HepG2 (cell line): ENCODE results near the gene AP3B2. TPM values are rescaled to one million over a fixed set of nuclear protein-coding genes. Genes with fewer than 3 reads are reported as not detected.

ENCODE experiments used
- CC2D1A ChIP-seq: sonication (generic); formaldehyde crosslinking; IDR thresholded peaks from 2 replicates; pipeline ENCODE4 v1.8.1; 2023; ENCODE audit warnings: mild to moderate bottlenecking, missing genetic modification reagents
- FOXK2 ChIP-seq: fragments of 450-650 bp; IDR thresholded peaks from 2 replicates; pipeline ENCODE4 v1.6.1; 2016
- HOXA3 ChIP-seq: sonication (generic); formaldehyde crosslinking; IDR thresholded peaks from 2 replicates; pipeline ENCODE4 v1.5.0; 2020; ENCODE audit warnings: missing genetic modification reagents
- IKZF4 ChIP-seq: sonication (generic); formaldehyde crosslinking; IDR thresholded peaks from 2 replicates; pipeline ENCODE4 v1.5.1; 2020; ENCODE audit warnings: borderline replicate concordance, mild to moderate bottlenecking, low read depth, missing genetic modification reagents; ENCODE audit errors: not compliant biosample characterization
- NFRKB ChIP-seq: fragments of 450-650 bp; IDR thresholded peaks from 2 replicates; pipeline ENCODE4 v1.6.1; 2017
- RAD21 ChIP-seq: fragments of 450-650 bp; formaldehyde crosslinking; IDR thresholded peaks from 2 replicates; pipeline ENCODE4 v1.5.0; 2020; ENCODE audit warnings: mild to moderate bottlenecking
- SIX1 ChIP-seq: sonication (generic); formaldehyde crosslinking; IDR thresholded peaks from 2 replicates; pipeline ENCODE4 v1.4.0; 2020; ENCODE audit warnings: missing genetic modification reagents, borderline replicate concordance
- SKI ChIP-seq: fragments of 450-650 bp; IDR thresholded peaks from one replicate; pipeline ENCODE4 v1.6.1; 2018; ENCODE audit warnings: mild to moderate bottlenecking; ENCODE audit not compliant: partially characterized antibody
- SNAI1 ChIP-seq: sonication (generic); formaldehyde crosslinking; IDR thresholded peaks from 2 replicates; pipeline ENCODE4 v1.5.0; 2020; ENCODE audit warnings: mild to moderate bottlenecking, missing genetic modification reagents, borderline replicate concordance
- TCF7 ChIP-seq: sonication (generic); IDR thresholded peaks from 2 replicates; pipeline ENCODE4 v1.6.1; 2016; ENCODE audit warnings: antibody characterized with exemption, low read depth
- ZNF260 ChIP-seq: sonication (generic); formaldehyde crosslinking; IDR thresholded peaks from 2 replicates; pipeline ENCODE4 v1.4.0; 2020; ENCODE audit warnings: missing genetic modification reagents, low read depth, mild to moderate bottlenecking, borderline replicate concordance
- ZNF501 ChIP-seq: sonication (generic); formaldehyde crosslinking; IDR thresholded peaks from 2 replicates; pipeline ENCODE4 v1.5.1; 2020; ENCODE audit warnings: mild to moderate bottlenecking, moderate library complexity, missing genetic modification reagents
- ZNF510 ChIP-seq: sonication (generic); formaldehyde crosslinking; IDR thresholded peaks from 2 replicates; pipeline ENCODE4 v1.4.0; 2020; ENCODE audit warnings: low read depth, mild to moderate bottlenecking, missing genetic modification reagents
- ZNF547 ChIP-seq: sonication (generic); formaldehyde crosslinking; IDR thresholded peaks from 2 replicates; pipeline ENCODE4 v1.5.1; 2020; ENCODE audit warnings: mild to moderate bottlenecking, missing genetic modification reagents
- ZNF550 ChIP-seq: sonication (generic); formaldehyde crosslinking; IDR thresholded peaks from 2 replicates; pipeline ENCODE4 v1.4.0; 2020; ENCODE audit warnings: mild to moderate bottlenecking, missing genetic modification reagents, borderline replicate concordance
- ZNF790 ChIP-seq: sonication (generic); formaldehyde crosslinking; IDR thresholded peaks from 2 replicates; pipeline ENCODE4 v1.8.0; 2022; ENCODE audit warnings: missing genetic modification reagents, mild to moderate bottlenecking, borderline replicate concordance
- ZNF839 ChIP-seq: sonication (generic); formaldehyde crosslinking; IDR thresholded peaks from 2 replicates; pipeline ENCODE4 v1.4.0; 2020; ENCODE audit warnings: missing genetic modification reagents, mild to moderate bottlenecking, borderline replicate concordance
- ZSCAN20 ChIP-seq: sonication (generic); formaldehyde crosslinking; IDR thresholded peaks from 2 replicates; pipeline ENCODE4 v1.4.0; 2020; ENCODE audit warnings: missing genetic modification reagents, mild to moderate bottlenecking, borderline replicate concordance
- polyA plus RNA-seq, 8 experiments: library from polyadenylated mRNA; depleted of rRNA in 3 of 8; stranded (reverse) in 7 of 8; unstranded in 1 of 8; fragments of >200 nt; fragmentation: Illumina TruSeq in 4 of 8; extraction: Trizol in 4 of 8; gene quantifications; 2 replicates each; pipeline versions ENCODE4 v1.2.1 to v1.2.3, GENCODE V29; 2011 to 2016; ENCODE audit warnings: low read depth in 4 of 8, missing spikeins in 1 of 8, mixed read lengths in 1 of 8; ENCODE audit not compliant: insufficient read depth in 1 of 8
- total RNA-seq, 5 experiments: library from RNA; depleted of rRNA; stranded (reverse); fragments of >200 nt; fragmentation: Illumina TruSeq; extraction: Trizol; gene quantifications; 2 replicates each; pipeline ENCODE4 v1.2.3, GENCODE V29; 2016; ENCODE audit warnings: low read depth in 1 of 5
- TF ChIP-seq, protein P1 (sequence below): sonication (generic); formaldehyde crosslinking; IDR thresholded peaks from 2 replicates; pipeline ENCODE4 v1.5.0; 2020; ENCODE audit warnings: missing genetic modification reagents, mild to moderate bottlenecking, borderline replicate concordance
- TF ChIP-seq, protein P2 (sequence below): sonication (generic); formaldehyde crosslinking; IDR thresholded peaks from 2 replicates; pipeline ENCODE4 v1.4.0; 2020; ENCODE audit warnings: mild to moderate bottlenecking, missing genetic modification reagents
- TF ChIP-seq, protein P3 (sequence below): sonication (generic); formaldehyde crosslinking; IDR thresholded peaks from 2 replicates; pipeline ENCODE4 v1.4.0; 2020; ENCODE audit warnings: missing genetic modification reagents
- TF ChIP-seq, protein P4 (sequence below): sonication (generic); formaldehyde crosslinking; IDR thresholded peaks from 2 replicates; pipeline ENCODE4 v1.4.0; 2020; ENCODE audit warnings: missing genetic modification reagents, borderline replicate concordance

Gene AP3B2
- total and polyA plus RNA-seq, 2 of the 13 experiments (the other 11 are each of a cell fraction or from before 2014, with no cell fraction given): not detected

DNA sequence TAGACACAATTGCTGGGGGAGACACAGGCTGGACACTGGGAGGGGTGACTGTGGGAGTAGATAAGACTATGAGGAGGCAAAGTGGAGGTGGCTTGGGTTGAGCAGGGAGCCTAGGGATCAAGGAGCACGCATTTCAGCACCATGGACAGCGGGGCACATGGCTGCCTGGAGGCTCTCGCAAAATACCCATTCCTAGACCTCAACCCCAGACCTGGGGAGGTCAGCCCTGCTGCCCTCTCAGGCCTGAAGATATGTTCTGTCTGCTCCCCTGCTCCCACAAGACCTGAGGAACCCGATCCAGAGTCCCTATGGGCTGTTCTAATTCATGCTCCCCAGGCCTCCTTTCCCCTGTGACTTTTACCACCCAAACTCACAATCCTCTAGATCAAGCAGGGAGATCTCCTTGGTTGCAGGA lies 46.5 kb downstream of the AP3B2 start (continued):
- TF ChIP-seq HOXA3 (CRISPR knock-in tag) (peak; percentile 65; the same call in 1 of the 2 replicates), CC2D1A (CRISPR knock-in tag) (no peak), ZNF839 (no peak), ZNF790 (CRISPR knock-in tag) (no peak), FOXK2 (no peak), SKI (no peak), ZNF547 (CRISPR knock-in tag) (0 out of 2 replicates have a peak, but pooled peaks have one; percentile 41), ZNF550 (no peak), ZSCAN20 (CRISPR knock-in tag) (peak; percentile 79; the same call in 1 of the 2 replicates), SNAI1 (CRISPR knock-in tag) (no peak), RAD21 (CRISPR knock-in tag) (no peak), SIX1 (CRISPR knock-in tag) (no peak), ZNF260 (CRISPR knock-in tag) (no peak), NFRKB (no peak), IKZF4 (CRISPR knock-in tag) (peak; percentile 79), ZNF501 (CRISPR knock-in tag) (no peak), TCF7 (no peak), ZNF510 (CRISPR knock-in tag) (no peak)
- TF ChIP-seq, protein P1, sequence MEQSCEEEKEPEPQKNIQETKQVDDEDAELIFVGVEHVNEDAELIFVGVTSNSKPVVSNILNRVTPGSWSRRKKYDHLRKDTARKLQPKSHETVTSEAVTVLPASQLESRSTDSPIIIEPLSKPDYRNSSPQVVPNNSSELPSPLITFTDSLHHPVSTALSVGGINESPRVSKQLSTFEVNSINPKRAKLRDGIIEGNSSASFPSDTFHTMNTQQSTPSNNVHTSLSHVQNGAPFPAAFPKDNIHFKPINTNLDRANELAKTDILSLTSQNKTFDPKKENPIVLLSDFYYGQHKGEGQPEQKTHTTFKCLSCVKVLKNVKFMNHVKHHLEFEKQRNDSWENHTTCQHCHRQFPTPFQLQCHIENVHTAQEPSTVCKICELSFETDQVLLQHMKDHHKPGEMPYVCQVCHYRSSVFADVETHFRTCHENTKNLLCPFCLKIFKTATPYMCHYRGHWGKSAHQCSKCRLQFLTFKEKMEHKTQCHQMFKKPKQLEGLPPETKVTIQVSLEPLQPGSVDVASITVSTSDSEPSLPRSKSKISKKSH (CRISPR knock-in tag): no peak
- TF ChIP-seq, protein P2, sequence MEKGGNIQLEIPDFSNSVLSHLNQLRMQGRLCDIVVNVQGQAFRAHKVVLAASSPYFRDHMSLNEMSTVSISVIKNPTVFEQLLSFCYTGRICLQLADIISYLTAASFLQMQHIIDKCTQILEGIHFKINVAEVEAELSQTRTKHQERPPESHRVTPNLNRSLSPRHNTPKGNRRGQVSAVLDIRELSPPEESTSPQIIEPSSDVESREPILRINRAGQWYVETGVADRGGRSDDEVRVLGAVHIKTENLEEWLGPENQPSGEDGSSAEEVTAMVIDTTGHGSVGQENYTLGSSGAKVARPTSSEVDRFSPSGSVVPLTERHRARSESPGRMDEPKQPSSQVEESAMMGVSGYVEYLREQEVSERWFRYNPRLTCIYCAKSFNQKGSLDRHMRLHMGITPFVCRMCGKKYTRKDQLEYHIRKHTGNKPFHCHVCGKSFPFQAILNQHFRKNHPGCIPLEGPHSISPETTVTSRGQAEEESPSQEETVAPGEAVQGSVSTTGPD (CRISPR knock-in tag): no peak
- TF ChIP-seq, protein P3, sequence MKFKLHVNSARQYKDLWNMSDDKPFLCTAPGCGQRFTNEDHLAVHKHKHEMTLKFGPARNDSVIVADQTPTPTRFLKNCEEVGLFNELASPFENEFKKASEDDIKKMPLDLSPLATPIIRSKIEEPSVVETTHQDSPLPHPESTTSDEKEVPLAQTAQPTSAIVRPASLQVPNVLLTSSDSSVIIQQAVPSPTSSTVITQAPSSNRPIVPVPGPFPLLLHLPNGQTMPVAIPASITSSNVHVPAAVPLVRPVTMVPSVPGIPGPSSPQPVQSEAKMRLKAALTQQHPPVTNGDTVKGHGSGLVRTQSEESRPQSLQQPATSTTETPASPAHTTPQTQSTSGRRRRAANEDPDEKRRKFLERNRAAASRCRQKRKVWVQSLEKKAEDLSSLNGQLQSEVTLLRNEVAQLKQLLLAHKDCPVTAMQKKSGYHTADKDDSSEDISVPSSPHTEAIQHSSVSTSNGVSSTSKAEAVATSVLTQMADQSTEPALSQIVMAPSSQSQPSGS (CRISPR knock-in tag): peak; percentile 73; the same call in 1 of the 2 replicates
- TF ChIP-seq, protein P4, sequence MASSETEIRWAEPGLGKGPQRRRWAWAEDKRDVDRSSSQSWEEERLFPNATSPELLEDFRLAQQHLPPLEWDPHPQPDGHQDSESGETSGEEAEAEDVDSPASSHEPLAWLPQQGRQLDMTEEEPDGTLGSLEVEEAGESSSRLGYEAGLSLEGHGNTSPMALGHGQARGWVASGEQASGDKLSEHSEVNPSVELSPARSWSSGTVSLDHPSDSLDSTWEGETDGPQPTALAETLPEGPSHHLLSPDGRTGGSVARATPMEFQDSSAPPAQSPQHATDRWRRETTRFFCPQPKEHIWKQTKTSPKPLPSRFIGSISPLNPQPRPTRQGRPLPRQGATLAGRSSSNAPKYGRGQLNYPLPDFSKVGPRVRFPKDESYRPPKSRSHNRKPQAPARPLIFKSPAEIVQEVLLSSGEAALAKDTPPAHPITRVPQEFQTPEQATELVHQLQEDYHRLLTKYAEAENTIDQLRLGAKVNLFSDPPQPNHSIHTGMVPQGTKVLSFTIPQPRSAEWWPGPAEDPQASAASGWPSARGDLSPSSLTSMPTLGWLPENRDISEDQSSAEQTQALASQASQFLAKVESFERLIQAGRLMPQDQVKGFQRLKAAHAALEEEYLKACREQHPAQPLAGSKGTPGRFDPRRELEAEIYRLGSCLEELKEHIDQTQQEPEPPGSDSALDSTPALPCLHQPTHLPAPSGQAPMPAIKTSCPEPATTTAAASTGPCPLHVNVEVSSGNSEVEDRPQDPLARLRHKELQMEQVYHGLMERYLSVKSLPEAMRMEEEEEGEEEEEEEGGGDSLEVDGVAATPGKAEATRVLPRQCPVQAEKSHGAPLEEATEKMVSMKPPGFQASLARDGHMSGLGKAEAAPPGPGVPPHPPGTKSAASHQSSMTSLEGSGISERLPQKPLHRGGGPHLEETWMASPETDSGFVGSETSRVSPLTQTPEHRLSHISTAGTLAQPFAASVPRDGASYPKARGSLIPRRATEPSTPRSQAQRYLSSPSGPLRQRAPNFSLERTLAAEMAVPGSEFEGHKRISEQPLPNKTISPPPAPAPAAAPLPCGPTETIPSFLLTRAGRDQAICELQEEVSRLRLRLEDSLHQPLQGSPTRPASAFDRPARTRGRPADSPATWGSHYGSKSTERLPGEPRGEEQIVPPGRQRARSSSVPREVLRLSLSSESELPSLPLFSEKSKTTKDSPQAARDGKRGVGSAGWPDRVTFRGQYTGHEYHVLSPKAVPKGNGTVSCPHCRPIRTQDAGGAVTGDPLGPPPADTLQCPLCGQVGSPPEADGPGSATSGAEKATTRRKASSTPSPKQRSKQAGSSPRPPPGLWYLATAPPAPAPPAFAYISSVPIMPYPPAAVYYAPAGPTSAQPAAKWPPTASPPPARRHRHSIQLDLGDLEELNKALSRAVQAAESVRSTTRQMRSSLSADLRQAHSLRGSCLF (CRISPR knock-in tag): peak; percentile 79; the same call in 1 of the 2 replicates
